H9 (cell line): ENCODE measurements around the gene DRGX. TPM values are rescaled to one million over a fixed set of nuclear protein-coding genes. Genes with fewer than 3 reads are reported as not detected.
A peak's percentile ranks its signal among the peaks of the same experiment; 100 is the strongest.

ENCODE experiments used
- DNase-seq: peaks from one replicate; pipeline ENCODE4 v3.0.0-alpha.2; 2017
- H2AFZ ChIP-seq: one replicate; pipeline ENCODE4 v1.6.1; 2013; ENCODE audit warnings: mild to moderate bottlenecking, low read length, control low read depth, moderate library complexity
- H2AK5ac ChIP-seq: 2 replicates; pipeline ENCODE4 v1.6.1; 2013; ENCODE audit warnings: low read length, control low read depth, mixed read lengths; ENCODE audit not compliant: insufficient read length
- H2BK120ac ChIP-seq: one replicate; pipeline ENCODE4 v1.6.1; 2013; ENCODE audit warnings: low read depth, mild to moderate bottlenecking, low read length, control low read depth, inconsistent platforms; ENCODE audit not compliant: poor library complexity, severe bottlenecking
- H2BK12ac ChIP-seq: 2 replicates; pipeline ENCODE4 v1.6.1; 2013; ENCODE audit warnings: low read length, control low read depth, mixed read lengths, low read depth; ENCODE audit not compliant: insufficient read length
- H2BK15ac ChIP-seq: 2 replicates; pipeline ENCODE4 v1.6.1; 2013; ENCODE audit warnings: low read depth, low read length, control low read depth
- H2BK20ac ChIP-seq: one replicate; pipeline ENCODE4 v1.6.1; 2013; ENCODE audit warnings: low read depth, mild to moderate bottlenecking, low read length, control low read depth, inconsistent platforms; ENCODE audit not compliant: poor library complexity, severe bottlenecking
- H2BK5ac ChIP-seq: 2 replicates; pipeline ENCODE4 v1.6.1; 2013; ENCODE audit warnings: low read length, control low read depth, mixed read lengths; ENCODE audit not compliant: insufficient read length
- H3K14ac ChIP-seq: 2 replicates; pipeline ENCODE4 v1.6.1; 2013; ENCODE audit warnings: low read length, control low read depth; ENCODE audit not compliant: insufficient read depth
- H3K18ac ChIP-seq: 2 replicates; pipeline ENCODE4 v1.6.1; 2013; ENCODE audit warnings: low read depth, mild to moderate bottlenecking, mixed read lengths, low read length, control low read depth; ENCODE audit not compliant: insufficient read length
- H3K23ac ChIP-seq: 2 replicates; pipeline ENCODE4 v1.6.1; 2013; ENCODE audit warnings: low read length, control low read depth, mixed read lengths, low read depth; ENCODE audit not compliant: insufficient read length
- H3K23me2 ChIP-seq: 2 replicates; pipeline ENCODE4 v1.6.1; 2013; ENCODE audit warnings: low read depth, mild to moderate bottlenecking, mixed read lengths, low read length, control low read depth; ENCODE audit not compliant: insufficient read length, poor library complexity, severe bottlenecking
- H3K27ac ChIP-seq: 2 replicates; pipeline ENCODE4 v1.5.1; 2013; ENCODE audit warnings: low read length, control low read depth, mixed read lengths, low read depth; ENCODE audit not compliant: insufficient read length
- H3K27me3 ChIP-seq: 2 replicates; pipeline ENCODE4 v1.6.1; 2013; ENCODE audit warnings: low read length, control low read depth, inconsistent platforms; ENCODE audit not compliant: insufficient read depth
- H3K4ac ChIP-seq: 2 replicates; pipeline ENCODE4 v1.6.1; 2013; ENCODE audit warnings: low read depth, mild to moderate bottlenecking, control low read depth, inconsistent platforms, low read length, moderate library complexity
- H3K4me1 ChIP-seq: 2 replicates; pipeline ENCODE4 v1.6.1; 2013; ENCODE audit warnings: low read length, control low read depth, inconsistent platforms; ENCODE audit not compliant: insufficient read depth
- H3K4me2 ChIP-seq: 2 replicates; pipeline ENCODE4 v1.6.1; 2013; ENCODE audit warnings: low read length, control low read depth, mixed read lengths; ENCODE audit not compliant: insufficient read length, insufficient read depth
- H3K56ac ChIP-seq: 2 replicates; pipeline ENCODE4 v1.6.1; 2013; ENCODE audit warnings: low read depth, mild to moderate bottlenecking, mixed read lengths, low read length, control low read depth; ENCODE audit not compliant: insufficient read length
- H3K79me1 ChIP-seq: 2 replicates; pipeline ENCODE4 v1.6.1; 2013; ENCODE audit warnings: low read depth, mild to moderate bottlenecking, moderate library complexity, low read length, control low read depth, inconsistent platforms; ENCODE audit not compliant: insufficient read depth, poor library complexity, severe bottlenecking
- H3K79me2 ChIP-seq: 2 replicates; pipeline ENCODE4 v1.6.1; 2013; ENCODE audit warnings: low read length, control low read depth, inconsistent platforms; ENCODE audit not compliant: insufficient read depth
- H3K9ac ChIP-seq: 2 replicates; pipeline ENCODE4 v1.6.1; 2013; ENCODE audit warnings: low read length, control low read depth, mixed read lengths; ENCODE audit not compliant: insufficient read length; ENCODE audit errors: extremely low read depth
- H3K9me3 ChIP-seq: one replicate; pipeline ENCODE4 v1.6.1; 2013; ENCODE audit warnings: low read depth, low read length, inconsistent platforms; ENCODE audit not compliant: control insufficient read depth
- H3T11ph ChIP-seq: one replicate; pipeline ENCODE4 v1.6.1; 2013; ENCODE audit warnings: mild to moderate bottlenecking, low read length, control low read depth, inconsistent platforms
- H4K20me1 ChIP-seq: one replicate; pipeline ENCODE4 v1.6.1; 2013; ENCODE audit not compliant: control insufficient read depth, insufficient read length, insufficient read depth
- H4K5ac ChIP-seq: 2 replicates; pipeline ENCODE4 v1.6.1; 2013; ENCODE audit warnings: low read depth, mild to moderate bottlenecking, mixed read lengths, low read length, control low read depth; ENCODE audit not compliant: insufficient read length
- H4K8ac ChIP-seq: replicated peaks from 2 replicates; pipeline ENCODE4 v1.6.1; 2013; ENCODE audit warnings: low read length, control low read depth, mixed read lengths, low read depth; ENCODE audit not compliant: insufficient read length
- H4K91ac ChIP-seq: 2 replicates; pipeline ENCODE4 v1.6.1; 2013; ENCODE audit warnings: low read depth, mild to moderate bottlenecking, moderate library complexity, mixed read lengths, low read length, control low read depth; ENCODE audit not compliant: insufficient read length
- H3K27ac Mint-ChIP-seq, 3 experiments: 2 replicates in 2 of 3; 3 replicates in 1 of 3; pipeline ENCODE4 v1.8.0; 2020 to 2021; ENCODE audit warnings: mixed read lengths in 3 of 3, mild to moderate bottlenecking in 1 of 3, moderate library complexity in 1 of 3
- H3K27me3 Mint-ChIP-seq: 2 replicates; pipeline ENCODE4 v1.8.0; 2021; ENCODE audit warnings: low read depth, mild to moderate bottlenecking, moderate library complexity, mixed read lengths
- H3K36me3 Mint-ChIP-seq, 3 experiments: 2 replicates in 2 of 3; 3 replicates in 1 of 3; pipeline ENCODE4 v1.8.0; 2020 to 2021; ENCODE audit warnings: low read depth in 3 of 3, mixed read lengths in 3 of 3; ENCODE audit not compliant: insufficient read depth in 1 of 3
- H3K4me1 Mint-ChIP-seq, 2 experiments: 2 replicates each; pipeline ENCODE4 v1.8.0; 2020; ENCODE audit warnings: mixed read lengths in 2 of 2
- H3K4me3 Mint-ChIP-seq, 2 experiments: 2 replicates in 1 of 2; 3 replicates in 1 of 2; pipeline ENCODE4 v1.8.0; 2020 to 2021; ENCODE audit warnings: mild to moderate bottlenecking in 2 of 2, mixed read lengths in 2 of 2, moderate library complexity in 1 of 2
- H3K9me3 Mint-ChIP-seq, 2 experiments: 2 replicates in 1 of 2; 3 replicates in 1 of 2; pipeline ENCODE4 v1.8.0; 2020; ENCODE audit warnings: mild to moderate bottlenecking in 2 of 2, mixed read lengths in 2 of 2, moderate library complexity in 1 of 2
- CTCF ChIP-seq: fragments of 200-600 bp; sonication (generic); conservative IDR thresholded peaks from 3 replicates; pipeline ENCODE4 v1.8.0; 2021; ENCODE audit warnings: antibody characterized with exemption, mild to moderate bottlenecking
- WGBS: extraction: QIAGEN DNeasy Blood & Tissue Kit; methylation state at CpG from one replicate; pipeline ENCODE4 v1.1.7; 2013; ENCODE audit warnings: missing lambda C conversion rate, low lambda C conversion rate, mixed read lengths; ENCODE audit not compliant: insufficient read length; ENCODE audit errors: extremely low coverage; 5-methylcytosine and 5-hydroxymethylcytosine counted together
- total RNA-seq: library from RNA; stranded (reverse); gene quantifications from 2 replicates; pipeline ENCODE4 v1.2.1, GENCODE V29; 2021

The DRGX gene
- total RNA-seq, 1 experiment from 2014 or later = not detected

- peaks cover 24 to 25% of the 10 kb centered on the region in 2 experiments for H3K4me1 Mint-ChIP-seq
- DNase-seq = no peak
- no peaks in the 10 kb centered on the region for H3K79me2 ChIP-seq
- H2AFZ ChIP-seq = no peak overlapping the region
- no peaks in the 10 kb centered on the region for H4K20me1 ChIP-seq
- H3K9me3 Mint-ChIP-seq = no peaks in the 10 kb centered on the region; a peak in 1 of 5 replicates
- peaks cover 16% of the 10 kb centered on the region for H3K27me3 Mint-ChIP-seq
- H3K14ac ChIP-seq = no peak overlapping the region
- no peak overlapping the region for H2BK12ac ChIP-seq
- H3K27ac ChIP-seq = no peak overlapping the region
- no peak overlapping the region for H4K8ac ChIP-seq
- H3K4me1 ChIP-seq = peaks cover 3% of the 10 kb centered on the region; the same call in 1 of the 2 replicates
- no peaks in the 10 kb centered on the region; the same call in 1 of the 2 replicates for H3K27me3 ChIP-seq
- H3T11ph ChIP-seq = no peak overlapping the region
- H2AK5ac ChIP-seq = no peak overlapping the region
- no peak overlapping the region for H3K18ac ChIP-seq
- H4K5ac ChIP-seq = no peak overlapping the region
- no peaks in the 10 kb centered on the region for H3K23me2 ChIP-seq
- H2BK15ac ChIP-seq = no peak overlapping the region
- no peak overlapping the region for H3K4me2 ChIP-seq
- TF ChIP-seq CTCF = 0 out of 3 replicates have a peak, but pooled peaks have one; percentile 18
- H3K27ac Mint-ChIP-seq = no peak overlapping the region
- no peaks in the 10 kb centered on the region for H3K79me1 ChIP-seq
- no peak overlapping the region for H3K4me3 Mint-ChIP-seq
- H3K9me3 ChIP-seq = no peaks in the 10 kb centered on the region
- H3K9ac ChIP-seq = no peak overlapping the region
- H3K23ac ChIP-seq = no peak overlapping the region
- no peak overlapping the region for H4K91ac ChIP-seq
- no peak overlapping the region for H2BK120ac ChIP-seq
- H2BK5ac ChIP-seq = no peak overlapping the region
- H2BK20ac ChIP-seq = no peak overlapping the region
- no CpG with 5 or more reads among the region's 4 CpGs for WGBS
- no peak overlapping the region for H3K56ac ChIP-seq
- no peaks in the 10 kb centered on the region for H3K36me3 Mint-ChIP-seq
- H3K4ac ChIP-seq = no peak overlapping the region
These were observed 13.9 kb upstream of the DRGX start for GRCh38 chr10:49409755-49410154.
